Right lobe of liver (tissue), 4 donors: ENCODE results near the gene STX8.

ENCODE experiments used
- CTCF ChIP-seq, 4 donors: fragments of 200-600 bp in 3 of 4; fragments of 450-650 bp in 1 of 4; IDR thresholded peaks; one replicate each; pipeline versions ENCODE4 v1.5.1 to v1.8.0; 2016 to 2022; ENCODE audit warnings: antibody characterized with exemption in 4 of 4, mild to moderate bottlenecking in 2 of 4
- POLR2A ChIP-seq: fragments of 450-650 bp; IDR thresholded peaks from one replicate; pipeline ENCODE4 v1.6.1; 2017; ENCODE audit warnings: antibody characterized with exemption, mild to moderate bottlenecking
- donor health status: DM: no; HTN: no; CAD: no.
- donor health status: DM: no; HTN: no; CAD: no.
- donor health status: DM: no; HTN: yes; CAD: no.

GRCh38 chr17:9247401-9247938 is 328.1 kb downstream of the STX8 start:
- TF ChIP-seq CTCF (IDR thresholded peaks at IDR 0.05) = no peak
- no peak for TF ChIP-seq POLR2A
